SK-N-SH (cell line): Measurements from ENCODE around the gene CEP162. TPM values are rescaled to one million over a fixed set of nuclear protein-coding genes. Genes with fewer than 3 reads are reported as not detected.

ENCODE experiments used
- CTCF ChIA-PET: fragments of 300-600, 350-600 bp; formaldehyde crosslinking; extraction: SDS; loops from one replicate; lab custom pipeline; 2021; lab: Yijun Ruan, JAX
- POLR2A ChIA-PET: fragments of 350-600 bp; sonication (Branson Sonifier 250); formaldehyde crosslinking; extraction: SDS; loops from one replicate; lab custom pipeline; 2020; ENCODE audit warnings: antibody characterized with exemption, inconsistent platforms; lab: Yijun Ruan, JAX
- DNase-seq: peaks from one replicate; pipeline ENCODE4 v3.0.0; 2012
- H2AFZ ChIP-seq: fragments of 200-600 bp; sonication (generic); 2 replicates; pipeline ENCODE4 v1.8.1; 2016; ENCODE audit warnings: antibody characterized with exemption, mild to moderate bottlenecking, low read depth
- H3F3A ChIP-seq: fragments of 200-600 bp; sonication (generic); replicated peaks from 2 replicates; pipeline ENCODE3; 2016; ENCODE audit warnings: antibody characterized with exemption, mild to moderate bottlenecking; ENCODE audit not compliant: insufficient read depth
- H3K27ac ChIP-seq, 2 experiments: fragments of 200-500 bp in 1 of 2; fragments of 200-600 bp in 1 of 2; sonication (Bioruptor generic) in 1 of 2; sonication (generic), shearing (Covaris generic) in 1 of 2; 2 replicates each; pipeline versions ENCODE4 v1.5.1 to v1.6.1; 2014 to 2016; ENCODE audit warnings: low read depth in 2 of 2, inconsistent platforms in 1 of 2, low read length in 1 of 2, mild to moderate bottlenecking in 1 of 2, mixed read lengths in 1 of 2
- H3K27me3 ChIP-seq: fragments of 200-600 bp; sonication (generic), shearing (Covaris generic); 2 replicates; pipeline ENCODE4 v1.6.1; 2016; ENCODE audit warnings: mixed run types; ENCODE audit not compliant: insufficient read depth
- H3K36me3 ChIP-seq, 2 experiments: fragments of 200-500 bp in 1 of 2; fragments of 200-600 bp in 1 of 2; sonication (Bioruptor generic) in 1 of 2; sonication (generic) in 1 of 2; replicated peaks in 1 of 2; 2 replicates each; pipeline versions ENCODE3 to v1.5.1; 2014 to 2016; ENCODE audit warnings: low read length in 1 of 2, mild to moderate bottlenecking in 1 of 2; ENCODE audit not compliant: insufficient read depth in 2 of 2, control insufficient read depth in 1 of 2
- H3K4me1 ChIP-seq, 2 experiments: fragments of 200-500 bp in 1 of 2; fragments of 200-600 bp in 1 of 2; sonication (Bioruptor generic) in 1 of 2; sonication (generic), shearing (Covaris generic) in 1 of 2; 2 replicates each; pipeline versions ENCODE4 v1.5.1 to v1.6.1; 2014 to 2016; ENCODE audit warnings: low read depth in 1 of 2, low read length in 1 of 2, mixed run types in 1 of 2; ENCODE audit not compliant: insufficient read depth in 2 of 2, control insufficient read depth in 1 of 2
- H3K4me2 ChIP-seq: fragments of 200-600 bp; sonication (generic), shearing (Covaris generic); 2 replicates; pipeline ENCODE4 v1.6.1; 2017; ENCODE audit warnings: mixed run types
- H3K4me3 ChIP-seq, 2 experiments: fragments of 200-500 bp in 1 of 2; fragments of 200-600 bp in 1 of 2; sonication (Bioruptor generic) in 1 of 2; sonication (generic), shearing (Covaris generic) in 1 of 2; 2 replicates each; pipeline versions ENCODE4 v1.5.1 to v1.8.1; 2014 to 2016; ENCODE audit warnings: low read depth in 2 of 2, inconsistent platforms in 1 of 2, low read length in 1 of 2, mild to moderate bottlenecking in 1 of 2, mixed read lengths in 1 of 2, moderate library complexity in 1 of 2
- H3K79me2 ChIP-seq: fragments of 200-600 bp; sonication (generic); 2 replicates; pipeline ENCODE4 v1.8.1; 2017; ENCODE audit warnings: mild to moderate bottlenecking; ENCODE audit not compliant: insufficient read depth
- H3K9ac ChIP-seq: fragments of 200-600 bp; sonication (generic); 2 replicates; pipeline ENCODE4 v1.6.1; 2017; ENCODE audit warnings: mixed run types
- H3K9me2 ChIP-seq: fragments of 200-600 bp; sonication (generic); 2 replicates; pipeline ENCODE4 v1.6.1; 2017; ENCODE audit warnings: mixed run types
- H3K9me3 ChIP-seq: fragments of 200-600 bp; sonication (generic); 2 replicates; pipeline ENCODE4 v1.6.1; 2017; ENCODE audit warnings: mixed run types, mild to moderate bottlenecking, moderate library complexity
- H4K20me1 ChIP-seq: fragments of 200-600 bp; sonication (generic); 2 replicates; pipeline ENCODE4 v1.6.1; 2017; ENCODE audit warnings: mild to moderate bottlenecking, mixed run types; ENCODE audit not compliant: insufficient read depth
- CHD2 ChIP-seq: fragments of 150-350 bp; IDR thresholded peaks from 2 replicates; pipeline ENCODE4 v1.6.1; 2018; ENCODE audit warnings: low read length; ENCODE audit not compliant: partially characterized antibody
- FOXJ3 ChIP-seq: sonication (generic); formaldehyde crosslinking; IDR thresholded peaks from 2 replicates; pipeline ENCODE4 v1.5.1; 2020; ENCODE audit warnings: mild to moderate bottlenecking, missing genetic modification reagents
- FOXM1 ChIP-seq: IDR thresholded peaks from 2 replicates; pipeline ENCODE4 v1.4.0; 2012; ENCODE audit warnings: low read depth, mild to moderate bottlenecking
- GABPA ChIP-seq: IDR thresholded peaks from 2 replicates; pipeline ENCODE4 v1.4.0; 2012; ENCODE audit warnings: low read depth, mild to moderate bottlenecking
- MAX ChIP-seq: IDR thresholded peaks from 2 replicates; pipeline ENCODE4 v1.4.0; 2012; ENCODE audit warnings: low read depth
- NFIC ChIP-seq: IDR thresholded peaks from 2 replicates; pipeline ENCODE4 v1.4.0; 2012; ENCODE audit warnings: borderline replicate concordance
- RFX5 ChIP-seq: IDR thresholded peaks from 2 replicates; pipeline ENCODE4 v1.6.1; 2012; ENCODE audit warnings: mild to moderate bottlenecking, improper control_type of control experiment, low read length
- RXRA ChIP-seq: IDR thresholded peaks from 2 replicates; pipeline ENCODE4 v1.4.0; 2012; ENCODE audit warnings: low read depth, mild to moderate bottlenecking, borderline replicate concordance
- SMC3 ChIP-seq: IDR thresholded peaks from 2 replicates; pipeline ENCODE4 v1.6.1; 2012; ENCODE audit warnings: low read depth, low read length, improper control_type of control experiment
- USF1 ChIP-seq: IDR thresholded peaks from 2 replicates; pipeline ENCODE4 v1.4.0; 2012; ENCODE audit warnings: low read depth, borderline replicate concordance
- USF2 ChIP-seq: fragments of 150-350 bp; IDR thresholded peaks from 2 replicates; pipeline ENCODE4 v1.6.1; 2017; ENCODE audit warnings: antibody characterized with exemption, low read length, low read depth, borderline replicate concordance
- YY1 ChIP-seq: IDR thresholded peaks from 2 replicates; pipeline ENCODE4 v1.4.0; 2012; ENCODE audit warnings: low read depth, mild to moderate bottlenecking
- WGBS: methylation state at CpG from one replicate; pipeline ENCODE4 v1.1.6; 2017; ENCODE audit warnings: low lambda C conversion rate; 5-methylcytosine and 5-hydroxymethylcytosine counted together
- polyA plus RNA-seq, 3 experiments: library from polyadenylated mRNA; depleted of rRNA; stranded (reverse); fragments of >200 nt; gene quantifications; 2 replicates each; pipeline ENCODE4 v1.2.3, GENCODE V29; 2012

The CEP162 gene
- polyA plus RNA-seq, 1 of the 3 experiments (the other 2 are of a cell fraction): 1.2 TPM

GRCh38 chr6:84137989-84138575, 89.4 kb downstream of the CEP162 start:
- no peak overlapping the region for H3K27ac ChIP-seq
- H3K4me2 ChIP-seq: no peak overlapping the region
- H4K20me1 ChIP-seq: no peaks in the 10 kb centered on the region
- no peaks in the 10 kb centered on the region for H3K79me2 ChIP-seq
- H3K9ac ChIP-seq: no peak overlapping the region
- H3K27me3 ChIP-seq: no peaks in the 10 kb centered on the region
- ChIA-PET CTCF (no interaction called here), POLR2A (no interaction called here)
- 87% methylated on average over 2 of the region's 2 CpGs for WGBS
- H3K4me1 ChIP-seq: 0 out of 4 replicates have a peak, but pooled peaks cover 0 to 4% of the 10 kb centered on the region in 2 experiments
- no peaks in the 10 kb centered on the region for H3K9me3 ChIP-seq
- no peak overlapping the region for H3K4me3 ChIP-seq
- no peak for TF ChIP-seq RFX5
- TF ChIP-seq FOXJ3 (CRISPR knock-in tag): no peak
- TF ChIP-seq FOXM1: no peak
- TF ChIP-seq USF1: no peak
- TF ChIP-seq YY1: no peak
- TF ChIP-seq MAX: no peak
- no peak for TF ChIP-seq USF2
- TF ChIP-seq GABPA: no peak
- no peak for DNase-seq
- H3K9me2 ChIP-seq: no peaks in the 10 kb centered on the region
- 0 out of 2 replicates have a peak overlapping the region, but pooled peaks have one; percentile 16 for H2AFZ ChIP-seq
- no peaks in the 10 kb centered on the region for H3F3A ChIP-seq
- H3K36me3 ChIP-seq: peaks cover 10 to 20% of the 10 kb centered on the region in 2 experiments

- no peak for TF ChIP-seq SMC3
- TF ChIP-seq RXRA: no peak
- TF ChIP-seq CHD2: no peak
- TF ChIP-seq NFIC: no peak
- TF ChIP-seq, all 33 proteins: peak for 0
- 0 out of 4 replicates have a peak, but pooled peaks cover 0 to 4% of the 10 kb centered on the region in 2 experiments for H3K4me1 ChIP-seq
- no peaks in the 10 kb centered on the region for H3F3A ChIP-seq
- CTCF ChIA-PET: no interaction called here
- no peak overlapping the region for H3K4me3 ChIP-seq
- peaks cover 6 to 10% of the 10 kb centered on the region in 2 experiments for H3K36me3 ChIP-seq
- H3K9me3 ChIP-seq: no peaks in the 10 kb centered on the region
- 92% methylated on average over 5 of the region's 5 CpGs for WGBS
- no peaks in the 10 kb centered on the region for H3K9me2 ChIP-seq
- H3K27ac ChIP-seq: no peak overlapping the region
- DNase-seq: no peak
- H3K27me3 ChIP-seq: no peaks in the 10 kb centered on the region
- POLR2A ChIA-PET: no interaction called here
- no peaks in the 10 kb centered on the region for H3K79me2 ChIP-seq
- no peak overlapping the region for H3K9ac ChIP-seq
- no peak overlapping the region for H2AFZ ChIP-seq
- H4K20me1 ChIP-seq: no peaks in the 10 kb centered on the region
- no peak overlapping the region for H3K4me2 ChIP-seq
These were observed 90.4 kb downstream of the CEP162 start for GRCh38 chr6:84137051-84137375.
